Psoas muscle (tissue), 8 donors: Measurements from ENCODE around the gene GNAZ. TPM values are rescaled to one million over a fixed set of nuclear protein-coding genes. Genes with fewer than 3 reads are reported as not detected.
"Not testable (repeated sequence)": the region's sequence is repeated elsewhere in the genome, so short reads cannot be mapped to it uniquely, and the experiment has no call there.

ENCODE experiments used
- ATAC-seq, 4 donors: fragments of 200-7000 bp; cut with Tn5 transposase; one replicate each; pipeline ENCODE4 v1.9.1; 2020; ENCODE audit warnings: moderate library complexity in 3 of 4, mild to moderate bottlenecking in 2 of 4
- DNase-seq, 2 donors: peaks; one replicate each; pipeline ENCODE4 v3.0.0-alpha.2; 2020
- H3K27ac ChIP-seq: fragments of 200-600 bp; one replicate; pipeline ENCODE4 v1.8.0; 2022
- H3K27me3 ChIP-seq, 3 donors: fragments of 200-600 bp in 1 of 3; one replicate each; pipeline versions ENCODE4 v1.6.1 to v1.8.0; 2013 to 2022; ENCODE audit warnings: low read length in 2 of 3, mild to moderate bottlenecking in 2 of 3, moderate library complexity in 1 of 3; ENCODE audit not compliant: insufficient read depth in 3 of 3
- H3K36me3 ChIP-seq, 2 donors: fragments of 200-600 bp in 1 of 2; one replicate each; pipeline versions ENCODE4 v1.6.1 to v1.8.0; 2013 to 2022; ENCODE audit warnings: low read depth in 1 of 2, mild to moderate bottlenecking in 1 of 2, moderate library complexity in 1 of 2; ENCODE audit not compliant: insufficient read depth in 1 of 2
- H3K4me1 ChIP-seq: fragments of 200-600 bp; one replicate; pipeline ENCODE4 v1.8.0; 2022
- H3K4me3 ChIP-seq: fragments of 200-600 bp; one replicate; pipeline ENCODE4 v1.8.0; 2022; ENCODE audit warnings: mild to moderate bottlenecking
- H3K9me3 ChIP-seq: fragments of 200-600 bp; one replicate; pipeline ENCODE4 v1.8.0; 2022
- CTCF ChIP-seq: fragments of 200-600 bp; IDR thresholded peaks from one replicate; pipeline ENCODE4 v1.8.0; 2022; ENCODE audit warnings: antibody characterized with exemption
- WGBS, 3 donors: extraction: QIAGEN DNeasy Blood & Tissue Kit; methylation state at CpG; one replicate each; pipeline versions ENCODE4 v1.1.6 to v1.1.7; 2013; 5-methylcytosine and 5-hydroxymethylcytosine counted together
- intact Hi-C, 2 donors: fragments of 100-400 bp; cut with DNase I; formaldehyde crosslinking; loops; one replicate each; pipeline versions ENCODE4 v1.11.0 to v1.14.2; 2022
- polyA plus RNA-seq, 3 donors: library from polyadenylated mRNA; stranded (reverse); fragments of 200-250 nt; gene quantifications; one replicate each; pipeline ENCODE4 v1.2.3, GENCODE V29; 2013
- total RNA-seq, 4 donors: library from RNA; stranded (reverse); fragmentation: NEBNext Ultra II Directional in 2 of 4; extraction: Animal tissue kit (Norgen Biotek cat#: 25700) in 2 of 4; gene quantifications; one replicate each; pipeline versions ENCODE4 v1.2.1 to v1.2.4, GENCODE V29; 2021 to 2023
- donor health status: healthy with polysubstance abuse.
- donor health status: DM: no; HTN: no; CAD: no; lungs with moderate emphysema.
- donor health status: Bipolar disorder and iron deficiency.
- donor health status: healthy.
- donor health status: DM: yes; HTN: yes; CAD: no.
- donor health status: DM: no; HTN: no; CAD: no.
- donor health status: DM: no; HTN: no; CAD: no.
- donor health status: DM: yes; HTN: yes; CAD: no.

Gene GNAZ
- total and polyA plus RNA-seq, 7 donors = 0.99 to 3.9 (median 1.7) TPM

GRCh38 chr22:23129149-23129548, 58.8 kb downstream of the GNAZ start:
- 57 to 72% (median 64%) methylated on average over 10 of the region's 10 CpGs for WGBS, 3 donors
- Histone ChIP-seq H3K4me1 (no peaks in the 10 kb centered on the region), H3K4me3 (no peak overlapping the region), H3K27me3 (no peaks in the 10 kb centered on the region), H3K36me3 (no peaks in the 10 kb centered on the region), H3K27ac (no peak overlapping the region), H3K9me3 (no peaks in the 10 kb centered on the region)
- intact Hi-C loops = loop anchor here in 1 of 2 donors (2.0 kb wide), 1 partner anchor 172 kb away; no protein-coding TSS in a partner anchor
- ATAC-seq (no peak), DNase-seq (no peak)
- no peak for TF ChIP-seq CTCF

DNA sequence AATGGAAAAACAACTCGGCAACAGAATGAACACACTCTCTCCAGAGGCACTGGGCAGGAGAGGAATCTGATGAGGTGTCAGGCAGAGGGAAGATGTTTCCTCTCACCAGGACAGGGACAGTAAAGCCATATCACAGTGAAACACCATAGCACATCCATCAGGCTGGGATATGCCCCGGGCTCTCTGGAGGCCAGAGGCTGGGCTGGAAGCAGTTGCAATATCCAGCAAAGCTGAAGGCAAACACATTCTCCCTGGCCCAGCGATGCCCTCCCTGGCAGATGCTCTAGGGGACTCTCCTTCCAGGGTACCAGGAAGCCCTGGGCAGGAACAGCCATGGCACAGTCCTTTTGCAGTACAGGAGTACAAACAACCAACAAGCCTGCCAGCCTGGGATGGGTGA, 60.4 kb downstream of the GNAZ start:
- DNase-seq (no peak), ATAC-seq (no peak)
- TF ChIP-seq CTCF = no peak
- WGBS, 3 donors = 68 to 77% (median 68%) methylated on average over 3 of the region's 3 CpGs
- Histone ChIP-seq H3K27ac (no peak overlapping the region), H3K4me1 (no peaks in the 10 kb centered on the region), H3K27me3 (no peaks in the 10 kb centered on the region), H3K36me3 (no peaks in the 10 kb centered on the region), H3K4me3 (no peak overlapping the region), H3K9me3 (no peaks in the 10 kb centered on the region)
- intact Hi-C loops = no loop called here

DNA sequence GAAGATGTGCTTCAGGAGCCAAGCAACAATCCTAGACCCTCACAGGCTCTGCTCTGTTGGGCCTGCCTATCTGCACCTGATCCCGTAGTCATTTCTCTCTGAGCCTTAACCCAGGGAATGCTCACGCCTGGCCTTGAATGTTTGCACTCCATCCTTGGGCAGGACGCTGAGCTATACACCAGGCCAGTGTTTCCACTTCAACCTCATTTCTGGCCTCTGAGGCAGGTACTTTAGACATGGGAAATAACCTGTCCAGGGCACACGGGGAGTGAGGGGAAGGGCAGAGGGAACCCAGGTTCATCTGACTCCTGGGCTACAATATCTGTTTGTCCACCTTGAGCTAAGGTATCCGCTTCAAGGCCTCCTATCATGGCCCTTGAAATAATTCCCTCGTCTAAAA, 61.6 kb downstream of the GNAZ start:
- ATAC-seq (no peak), DNase-seq (no peak)
- H3K9me3 ChIP-seq = no peaks in the 10 kb centered on the region
- H3K4me3 ChIP-seq = no peak overlapping the region
- H3K27me3 ChIP-seq = no peaks in the 10 kb centered on the region
- no peaks in the 10 kb centered on the region for H3K4me1 ChIP-seq
- no peak for TF ChIP-seq CTCF
- no peaks in the 10 kb centered on the region for H3K36me3 ChIP-seq
- intact Hi-C loops = no loop called here
- H3K27ac ChIP-seq = no peak overlapping the region
- 76 to 91% (median 79%) methylated on average over 6 of the region's 6 CpGs for WGBS, 3 donors

GRCh38 chr22:23132376-23133091, 62.2 kb downstream of the GNAZ start:
- no peak for TF ChIP-seq CTCF
- 71 to 77% (median 73%) methylated on average over 10 of the region's 10 CpGs for WGBS, 3 donors
- no peaks in the 10 kb centered on the region for H3K9me3 ChIP-seq
- no peaks in the 10 kb centered on the region for H3K27me3 ChIP-seq
- no peak overlapping the region for H3K4me3 ChIP-seq
- intact Hi-C loops = no loop called here
- no peak for ATAC-seq
- no peak for DNase-seq
- H3K27ac ChIP-seq = no peak overlapping the region
- H3K4me1 ChIP-seq = no peaks in the 10 kb centered on the region
- no peaks in the 10 kb centered on the region for H3K36me3 ChIP-seq

GRCh38 chr22:23133922-23134321, 63.6 kb downstream of the GNAZ start:
- no peaks in the 10 kb centered on the region for H3K36me3 ChIP-seq
- no peak for TF ChIP-seq CTCF
- H3K27me3 ChIP-seq = no peaks in the 10 kb centered on the region
- H3K27ac ChIP-seq = no peak overlapping the region
- intact Hi-C loops = no loop called here
- ATAC-seq (no peak), DNase-seq (no peak)
- H3K9me3 ChIP-seq = no peaks in the 10 kb centered on the region
- 91 to 96% (median 92%) methylated on average over 10 of the region's 10 CpGs for WGBS, 3 donors
- H3K4me3 ChIP-seq = no peak overlapping the region
- no peaks in the 10 kb centered on the region for H3K4me1 ChIP-seq

GRCh38 chr22:23136991-23137390, 66.7 kb downstream of the GNAZ start:
- DNase-seq, H3K4me3 ChIP-seq, H3K9me3 ChIP-seq, intact Hi-C loops, ATAC-seq, H3K27me3 ChIP-seq, H3K36me3 ChIP-seq, H3K4me1 ChIP-seq, H3K27ac ChIP-seq: not testable (repeated sequence)
- WGBS, 3 donors = 71 to 85% methylated on average over 4 of the region's 4 CpGs; no CpG with 5 or more reads in 1 of the 3 donors
